ENCODE measurements around the gene AHRR.

AHRR gene

GRCh38 chr5:404666-405241, 83.2 kb downstream of the AHRR start:
- Histone ChIP-seq H3K4me3 (ENCODE audit: severe bottlenecking) (no peak overlapping the region), H3K27me3 (ENCODE audit: insufficient read depth, poor library complexity, severe bottlenecking) (peaks cover 5% of the 10 kb centered on the region), H3K4me1 (ENCODE audit: insufficient read depth, poor library complexity, severe bottlenecking) (peaks cover 17% of the 10 kb centered on the region), H3K27ac (ENCODE audit: poor library complexity, severe bottlenecking) (no peak overlapping the region), H3K9me3 (ENCODE audit: severe bottlenecking) (no peaks in the 10 kb centered on the region), H3K36me3 (ENCODE audit: low read depth) (no peaks in the 10 kb centered on the region)
- ATAC-seq (ENCODE audit: low read depth) = no peak
- no peak for DNase-seq (ENCODE audit: low spot score)
- TF ChIP-seq, protein P1, sequence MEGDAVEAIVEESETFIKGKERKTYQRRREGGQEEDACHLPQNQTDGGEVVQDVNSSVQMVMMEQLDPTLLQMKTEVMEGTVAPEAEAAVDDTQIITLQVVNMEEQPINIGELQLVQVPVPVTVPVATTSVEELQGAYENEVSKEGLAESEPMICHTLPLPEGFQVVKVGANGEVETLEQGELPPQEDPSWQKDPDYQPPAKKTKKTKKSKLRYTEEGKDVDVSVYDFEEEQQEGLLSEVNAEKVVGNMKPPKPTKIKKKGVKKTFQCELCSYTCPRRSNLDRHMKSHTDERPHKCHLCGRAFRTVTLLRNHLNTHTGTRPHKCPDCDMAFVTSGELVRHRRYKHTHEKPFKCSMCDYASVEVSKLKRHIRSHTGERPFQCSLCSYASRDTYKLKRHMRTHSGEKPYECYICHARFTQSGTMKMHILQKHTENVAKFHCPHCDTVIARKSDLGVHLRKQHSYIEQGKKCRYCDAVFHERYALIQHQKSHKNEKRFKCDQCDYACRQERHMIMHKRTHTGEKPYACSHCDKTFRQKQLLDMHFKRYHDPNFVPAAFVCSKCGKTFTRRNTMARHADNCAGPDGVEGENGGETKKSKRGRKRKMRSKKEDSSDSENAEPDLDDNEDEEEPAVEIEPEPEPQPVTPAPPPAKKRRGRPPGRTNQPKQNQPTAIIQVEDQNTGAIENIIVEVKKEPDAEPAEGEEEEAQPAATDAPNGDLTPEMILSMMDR (IDR thresholded peaks at IDR 0.05; ENCODE audit: poor library complexity, severe bottlenecking) = no peak

- H3K36me3 ChIP-seq (ENCODE audit: low read depth) = no peaks in the 10 kb centered on the region
- TF ChIP-seq, protein P1 (IDR thresholded peaks at IDR 0.05; ENCODE audit: poor library complexity, severe bottlenecking) = no peak
- DNase-seq (ENCODE audit: low spot score) (no peak), ATAC-seq (ENCODE audit: low read depth) (no peak)
- no peak overlapping the region for H3K4me3 ChIP-seq (ENCODE audit: severe bottlenecking)
- H3K9me3 ChIP-seq (ENCODE audit: severe bottlenecking) = no peaks in the 10 kb centered on the region
- H3K27me3 ChIP-seq (ENCODE audit: insufficient read depth, poor library complexity, severe bottlenecking) = no peaks in the 10 kb centered on the region
- peaks cover 17% of the 10 kb centered on the region for H3K4me1 ChIP-seq (ENCODE audit: insufficient read depth, poor library complexity, severe bottlenecking)
- H3K27ac ChIP-seq (ENCODE audit: poor library complexity, severe bottlenecking) = no peak overlapping the region
These were observed 83.9 kb downstream of the AHRR start for GRCh38 chr5:405421-405820.

DNA sequence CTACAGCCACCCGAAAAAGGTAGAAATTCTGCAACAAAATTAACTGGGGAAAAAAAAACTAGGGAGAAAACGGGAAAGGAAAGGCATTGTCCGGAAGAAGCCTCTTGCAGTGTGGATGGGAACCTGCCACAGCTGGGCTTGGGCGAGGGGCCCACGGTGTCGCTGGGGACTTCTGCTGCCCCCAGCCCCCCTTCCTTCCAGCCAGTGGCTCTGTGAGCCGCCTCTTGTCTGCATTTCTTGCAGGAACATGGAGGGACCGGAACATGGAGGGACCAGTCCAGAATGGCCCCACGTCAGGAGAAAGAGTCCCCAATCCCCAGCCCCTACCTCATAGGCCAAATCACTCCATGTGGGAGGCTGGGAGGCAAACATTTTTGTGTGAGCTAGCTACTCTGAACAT, 84.5 kb downstream of the AHRR start:
- ATAC-seq (ENCODE audit: low read depth) = no peak
- no peak for DNase-seq (ENCODE audit: low spot score)
- H3K36me3 ChIP-seq (ENCODE audit: low read depth) = no peaks in the 10 kb centered on the region

DNA sequence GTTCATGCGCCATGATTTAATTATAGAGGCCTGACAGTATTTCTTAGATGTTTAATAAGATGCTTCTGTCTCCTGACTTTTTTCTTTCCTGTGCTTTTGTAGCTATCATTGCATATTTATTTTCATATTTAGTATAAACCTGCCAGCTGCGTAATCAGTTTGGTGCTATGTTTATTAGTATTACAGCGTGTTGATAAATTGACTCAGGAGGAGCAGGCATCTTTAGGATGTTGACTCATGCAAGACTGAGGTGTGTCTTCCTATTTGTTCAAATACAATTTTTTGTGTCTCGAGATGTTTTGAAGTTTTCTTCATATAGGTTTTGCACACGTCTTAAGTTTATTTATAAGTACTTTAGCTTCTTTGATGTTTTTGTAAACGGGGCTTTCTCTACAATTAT, 85.5 kb downstream of the AHRR start:
- ATAC-seq (ENCODE audit: low read depth) = peak; percentile 73
- no peaks in the 10 kb centered on the region for H3K9me3 ChIP-seq (ENCODE audit: severe bottlenecking)
- TF ChIP-seq, protein P1 (IDR thresholded peaks at IDR 0.05; ENCODE audit: poor library complexity, severe bottlenecking) = no peak
- H3K4me1 ChIP-seq (ENCODE audit: insufficient read depth, poor library complexity, severe bottlenecking) = peaks cover 17% of the 10 kb centered on the region
- H3K36me3 ChIP-seq (ENCODE audit: low read depth) = no peaks in the 10 kb centered on the region
- DNase-seq (ENCODE audit: low spot score) = no peak
- H3K4me3 ChIP-seq (ENCODE audit: severe bottlenecking) = no peak overlapping the region
- no peaks in the 10 kb centered on the region for H3K27me3 ChIP-seq (ENCODE audit: insufficient read depth, poor library complexity, severe bottlenecking)
- H3K27ac ChIP-seq (ENCODE audit: poor library complexity, severe bottlenecking) = peak overlapping the region; percentile 35

More for the DNA sequence above, 84.5 kb downstream of the AHRR start:
- Histone ChIP-seq H3K4me3 (ENCODE audit: severe bottlenecking) (no peak overlapping the region), H3K9me3 (ENCODE audit: severe bottlenecking) (no peaks in the 10 kb centered on the region), H3K4me1 (ENCODE audit: insufficient read depth, poor library complexity, severe bottlenecking) (peaks cover 17% of the 10 kb centered on the region), H3K27ac (ENCODE audit: poor library complexity, severe bottlenecking) (no peak overlapping the region), H3K27me3 (ENCODE audit: insufficient read depth, poor library complexity, severe bottlenecking) (no peaks in the 10 kb centered on the region)
- TF ChIP-seq, protein P1 (IDR thresholded peaks at IDR 0.05; ENCODE audit: poor library complexity, severe bottlenecking) = no peak

DNA sequence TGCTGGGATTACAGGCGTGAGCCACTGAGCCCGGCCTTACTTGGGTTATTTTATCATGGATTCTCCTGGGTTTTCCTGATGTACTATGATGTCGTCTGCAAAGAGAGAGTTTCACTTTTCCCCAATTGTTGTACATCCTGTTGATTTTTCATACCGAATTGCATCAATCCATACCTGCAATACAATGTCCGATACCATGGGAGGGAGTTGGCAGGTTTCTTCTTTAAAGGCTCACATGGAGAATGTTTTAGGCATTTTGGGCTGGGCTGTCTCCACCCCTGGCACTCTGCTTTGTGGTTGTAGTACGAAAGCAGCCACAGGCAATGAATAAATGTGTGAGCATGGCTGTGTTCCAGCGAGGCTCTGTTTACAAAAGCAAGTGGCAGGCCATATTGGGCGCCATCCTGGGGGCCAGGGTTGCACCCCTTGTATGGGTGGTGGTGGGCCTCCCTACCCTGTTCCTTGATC, 86.3 kb downstream of the AHRR start:
- TF ChIP-seq, protein P1 (IDR thresholded peaks at IDR 0.05; ENCODE audit: poor library complexity, severe bottlenecking) = no peak
- no peaks in the 10 kb centered on the region for H3K27me3 ChIP-seq (ENCODE audit: insufficient read depth, poor library complexity, severe bottlenecking)
- peak overlapping the region; percentile 35 for H3K27ac ChIP-seq (ENCODE audit: poor library complexity, severe bottlenecking)
- peak; percentile 75 for ATAC-seq (ENCODE audit: low read depth)
- no peak for DNase-seq (ENCODE audit: low spot score)
- no peak overlapping the region for H3K4me3 ChIP-seq (ENCODE audit: severe bottlenecking)
- H3K36me3 ChIP-seq (ENCODE audit: low read depth) = no peaks in the 10 kb centered on the region
- H3K4me1 ChIP-seq (ENCODE audit: insufficient read depth, poor library complexity, severe bottlenecking) = peaks cover 17% of the 10 kb centered on the region
- H3K9me3 ChIP-seq (ENCODE audit: severe bottlenecking) = no peaks in the 10 kb centered on the region

Measured in RWPE2 (cell line).